GM21825 (cell line): ENCODE measurements around the gene CFAP45.

Source experiments
- ATAC-seq: cut with Tn5 transposase; IDR thresholded peaks from one replicate; pipeline ENCODE4 v1.9.1; 2021; ENCODE audit warnings: mild to moderate bottlenecking, moderate library complexity; ENCODE audit not compliant: unreplicated experiment

Gene CFAP45

GRCh38 chr1:159881622-159882526 is 18.1 kb downstream of the CFAP45 start:
- no peak for ATAC-seq

- ATAC-seq = no peak
These were observed 19.5 kb downstream of the CFAP45 start for GRCh38 chr1:159880430-159880829.

- ATAC-seq = no peak
These were observed 20.0 kb downstream of the CFAP45 start for GRCh38 chr1:159879977-159880376.

- no peak for ATAC-seq
These were observed 20.8 kb downstream of the CFAP45 start for GRCh38 chr1:159879136-159879535.

- ATAC-seq = no peak
These were observed 22.1 kb downstream of the CFAP45 start for GRCh38 chr1:159877695-159878444.

- no peak for ATAC-seq
These were observed 26.3 kb downstream of the CFAP45 start for GRCh38 chr1:159873530-159874143.

- ATAC-seq = no peak
These were observed 27.1 kb downstream of the CFAP45 start for GRCh38 chr1:159872891-159873290.

- ATAC-seq = no peak
These were observed 29.3 kb downstream of the CFAP45 start for GRCh38 chr1:159870704-159871103.

- no peak for ATAC-seq
These were observed 30.4 kb downstream of the CFAP45 start for GRCh38 chr1:159869607-159870006.

- no peak for ATAC-seq
These were observed 30.8 kb downstream of the CFAP45 start for GRCh38 chr1:159869173-159869572.

- no peak for ATAC-seq
These were observed 31.2 kb downstream of the CFAP45 start for GRCh38 chr1:159868766-159869165.

GRCh38 chr1:159867664-159868026 is 32.3 kb downstream of the CFAP45 start:
- no peak for ATAC-seq

- ATAC-seq = no peak
These were observed 32.9 kb downstream of the CFAP45 start for GRCh38 chr1:159866905-159867663.

- no peak for ATAC-seq
These were observed 33.9 kb downstream of the CFAP45 start for GRCh38 chr1:159866066-159866465.

- ATAC-seq = no peak
These were observed 35.7 kb downstream of the CFAP45 start for GRCh38 chr1:159864262-159864661.

GRCh38 chr1:159862557-159862956 is 37.4 kb downstream of the CFAP45 start, which contains the start of gene VSIG8:
TSS of gene VSIG8 (minus strand) at chr1:159862657. CDS start at chr1:159862521, 136 bp downstream.
- no peak for ATAC-seq

GRCh38 chr1:159862031-159862430 is 37.9 kb downstream of the CFAP45 start:
- ATAC-seq = no peak

GRCh38 chr1:159861218-159861617 is 38.7 kb downstream of the CFAP45 start:
- ATAC-seq = no peak

- no peak for ATAC-seq
These were observed 39.5 kb downstream of the CFAP45 start for GRCh38 chr1:159860456-159860855.

GRCh38 chr1:159859767-159860322 is 40.1 kb downstream of the CFAP45 start:
- no peak for ATAC-seq
